GM19099 (cell line): Measurements from ENCODE around the gene PSAPL1.

Experiments
- POLR2A ChIP-seq: IDR thresholded peaks from 3 replicates; pipeline ENCODE4 v1.6.1; 2011; ENCODE audit warnings: low read depth; ENCODE audit not compliant: insufficient read length; ENCODE audit errors: extremely low read depth

PSAPL1 gene, protein sequence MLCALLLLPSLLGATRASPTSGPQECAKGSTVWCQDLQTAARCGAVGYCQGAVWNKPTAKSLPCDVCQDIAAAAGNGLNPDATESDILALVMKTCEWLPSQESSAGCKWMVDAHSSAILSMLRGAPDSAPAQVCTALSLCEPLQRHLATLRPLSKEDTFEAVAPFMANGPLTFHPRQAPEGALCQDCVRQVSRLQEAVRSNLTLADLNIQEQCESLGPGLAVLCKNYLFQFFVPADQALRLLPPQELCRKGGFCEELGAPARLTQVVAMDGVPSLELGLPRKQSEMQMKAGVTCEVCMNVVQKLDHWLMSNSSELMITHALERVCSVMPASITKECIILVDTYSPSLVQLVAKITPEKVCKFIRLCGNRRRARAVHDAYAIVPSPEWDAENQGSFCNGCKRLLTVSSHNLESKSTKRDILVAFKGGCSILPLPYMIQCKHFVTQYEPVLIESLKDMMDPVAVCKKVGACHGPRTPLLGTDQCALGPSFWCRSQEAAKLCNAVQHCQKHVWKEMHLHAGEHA

DNA sequence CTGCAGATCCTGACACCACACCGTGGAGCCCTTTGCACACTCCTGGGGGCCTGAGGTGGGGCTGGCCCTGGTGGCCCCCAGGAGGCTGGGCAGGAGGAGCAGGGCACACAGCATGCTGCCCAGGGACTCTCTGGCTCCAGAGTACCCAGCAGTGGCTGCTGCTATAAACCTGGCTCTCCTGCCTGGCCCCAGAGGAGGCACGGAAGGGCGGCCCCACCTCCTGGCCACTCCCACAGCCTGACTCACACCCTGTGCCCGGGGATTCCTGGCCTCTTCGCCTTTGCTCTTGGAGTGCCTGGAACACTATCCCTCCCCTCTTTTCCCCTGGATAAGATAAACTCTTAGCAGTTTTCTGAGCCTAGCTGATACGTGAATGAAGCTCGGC lies at the start of gene PSAPL1:
Gene PSAPL1 (minus strand): TSS at position 165 of the 385 bp plus-strand sequence. CDS start 51 bp downstream, at position 114.
- TF ChIP-seq POLR2A: no peak

DNA sequence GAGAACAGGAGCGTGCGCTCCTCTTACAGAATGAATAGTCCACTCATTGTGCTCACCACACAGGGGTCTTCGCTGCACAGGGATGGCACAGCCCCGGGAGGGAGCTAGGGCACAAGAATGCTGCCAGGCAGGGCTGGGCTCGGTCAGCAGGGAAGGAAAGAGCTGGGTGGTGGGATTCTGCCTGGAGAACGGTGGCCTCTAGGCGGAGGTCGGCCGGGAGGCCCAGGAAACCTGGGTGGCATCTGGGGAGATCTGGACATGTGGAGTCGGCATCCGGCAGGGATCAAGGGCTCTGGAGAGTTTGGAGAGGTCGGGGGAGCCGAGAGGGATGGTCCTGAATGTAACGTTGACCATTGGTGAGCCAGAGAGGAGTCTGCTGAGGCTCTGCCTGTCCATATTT lies 46.5 kb upstream of the PSAPL1 start:
- TF ChIP-seq POLR2A: no peak

DNA sequence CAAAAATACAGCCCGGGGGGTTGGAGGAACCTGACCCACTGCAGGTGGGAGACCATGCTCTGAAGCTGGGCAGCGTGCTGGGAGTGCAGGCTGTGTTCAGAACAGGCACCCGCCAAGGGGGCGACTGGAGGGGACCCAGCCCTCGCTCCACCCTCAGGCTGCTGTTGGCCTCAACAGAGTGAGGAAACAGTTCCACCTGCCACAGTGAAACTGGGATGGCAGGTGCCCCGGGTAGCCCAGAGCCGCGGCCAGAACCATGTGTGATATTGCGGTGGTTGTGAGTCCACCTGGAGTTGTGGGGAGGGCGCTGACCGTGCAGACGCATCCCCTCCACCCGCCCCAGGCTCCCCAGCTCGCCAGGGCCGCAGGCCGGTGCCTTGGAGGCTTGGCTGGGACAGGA lies 45.7 kb upstream of the PSAPL1 start:
- no peak for TF ChIP-seq POLR2A

DNA sequence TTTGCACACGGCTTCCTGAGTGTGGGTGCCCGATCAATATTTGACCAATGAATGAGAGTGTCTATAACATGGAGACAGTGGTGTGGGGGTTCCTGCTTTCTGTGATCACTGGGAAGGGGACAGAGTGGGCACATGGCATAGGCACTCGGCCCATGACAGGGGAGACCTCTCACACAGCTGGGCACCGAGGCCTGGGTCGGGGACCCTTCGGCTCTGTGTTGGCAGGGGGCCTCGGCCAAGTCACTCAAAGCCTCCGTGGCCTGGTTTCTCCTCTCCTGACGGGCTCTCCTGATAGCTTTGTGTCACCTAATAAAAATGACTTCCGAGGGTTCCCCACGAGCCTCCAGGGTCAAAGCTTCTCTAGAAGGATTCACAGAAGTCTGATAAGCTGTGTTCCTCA lies 43.9 kb upstream of the PSAPL1 start:
- no peak for TF ChIP-seq POLR2A

DNA sequence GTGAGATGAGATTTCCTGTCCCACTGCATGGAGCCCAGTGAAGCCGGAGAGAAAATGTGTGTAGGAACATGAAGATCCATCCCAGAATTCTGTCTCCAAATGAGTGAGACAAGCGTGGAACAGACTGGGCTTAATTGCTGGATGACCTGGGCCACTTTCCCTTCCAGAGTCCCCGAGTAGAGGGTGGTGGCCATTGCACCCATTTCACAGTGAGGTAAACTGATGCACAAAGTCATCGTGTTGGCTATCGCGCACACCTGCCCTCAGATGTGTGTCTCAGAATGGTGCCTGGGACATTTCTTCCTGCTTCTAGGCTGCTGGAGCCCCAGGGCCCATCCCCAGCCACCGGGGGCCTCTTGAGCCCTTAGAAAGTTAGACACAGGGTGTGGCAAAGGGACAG lies 43.0 kb upstream of the PSAPL1 start:
- TF ChIP-seq POLR2A: no peak

DNA sequence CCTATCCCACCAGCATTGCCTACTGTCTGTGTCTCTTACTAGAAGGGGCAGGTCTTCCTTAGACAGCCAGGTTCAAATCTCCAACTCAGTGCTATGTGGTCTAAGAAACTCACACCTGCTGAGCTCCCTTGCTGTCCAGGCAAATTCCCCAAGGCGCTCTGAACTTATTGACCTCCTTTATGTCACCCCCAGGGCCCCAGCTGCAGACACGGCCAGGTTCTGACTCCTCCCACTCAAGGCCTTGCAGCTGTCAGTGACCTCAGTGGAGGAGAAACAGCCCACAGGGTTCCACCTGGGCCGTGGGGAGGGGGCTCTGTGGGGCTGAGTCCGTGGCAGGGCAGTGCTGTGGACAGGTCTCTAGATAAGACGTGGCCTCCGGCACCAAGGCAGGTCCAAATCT lies 42.1 kb upstream of the PSAPL1 start:
- TF ChIP-seq POLR2A: no peak

DNA sequence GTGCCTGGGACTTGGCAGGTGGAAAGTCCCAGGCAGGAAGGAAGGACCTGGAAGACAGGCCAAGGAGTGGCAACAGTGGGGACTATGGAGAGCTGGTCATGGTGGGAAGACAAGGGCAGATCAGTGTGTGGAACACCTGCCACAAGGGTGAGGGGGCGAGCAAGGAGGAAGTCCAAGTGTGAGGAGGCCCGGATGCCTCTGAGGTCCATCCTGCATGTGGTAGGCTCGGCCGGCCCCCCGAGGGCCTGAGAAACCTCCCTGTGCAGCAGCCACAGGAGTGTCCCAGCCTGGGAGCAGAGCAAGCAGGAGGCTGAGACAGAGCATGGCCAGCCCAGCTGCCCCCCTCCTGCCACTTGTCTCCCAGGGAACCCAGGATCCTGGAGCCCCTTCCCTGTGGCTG lies 40.5 kb upstream of the PSAPL1 start:
- no peak for TF ChIP-seq POLR2A

DNA sequence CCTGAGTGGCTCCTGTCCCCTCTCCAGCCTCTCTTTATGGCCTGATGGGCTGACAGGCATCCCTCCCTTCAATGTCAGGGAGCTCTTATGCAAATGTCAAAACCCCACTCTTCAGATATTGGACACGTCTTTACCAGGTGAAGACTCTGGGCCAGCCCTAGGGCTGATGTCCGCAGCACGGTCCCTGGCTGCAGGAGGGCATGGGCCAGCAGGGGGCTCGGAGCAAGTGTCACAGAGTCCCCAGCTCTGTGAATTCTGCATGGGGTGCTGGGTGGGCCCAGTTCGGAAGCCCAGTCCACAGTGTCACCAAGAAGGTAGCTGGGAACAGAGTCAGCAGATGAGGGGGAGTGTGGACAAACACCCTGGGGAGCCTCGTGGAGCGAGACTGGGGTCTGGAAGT lies 39.6 kb upstream of the PSAPL1 start:
- no peak for TF ChIP-seq POLR2A

DNA sequence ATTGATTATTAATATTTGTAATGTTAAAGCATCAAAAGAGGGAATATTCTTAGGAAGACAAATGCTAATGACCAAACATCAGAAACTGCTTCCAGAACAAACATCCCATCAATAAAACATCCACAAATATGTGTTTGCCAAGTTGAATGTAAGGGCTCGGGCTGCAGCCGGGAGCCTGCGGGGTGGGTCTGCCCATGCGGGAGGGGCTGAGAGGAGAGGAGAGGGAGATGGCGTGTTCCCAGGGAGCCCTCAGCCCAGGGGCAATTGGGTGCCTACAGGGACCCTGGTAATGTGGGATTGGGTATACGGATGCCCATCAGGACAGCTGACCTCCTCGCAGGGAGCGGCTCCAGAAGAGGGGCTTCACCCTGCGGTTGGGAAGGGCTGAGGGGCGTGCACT lies 38.4 kb upstream of the PSAPL1 start:
- no peak for TF ChIP-seq POLR2A

DNA sequence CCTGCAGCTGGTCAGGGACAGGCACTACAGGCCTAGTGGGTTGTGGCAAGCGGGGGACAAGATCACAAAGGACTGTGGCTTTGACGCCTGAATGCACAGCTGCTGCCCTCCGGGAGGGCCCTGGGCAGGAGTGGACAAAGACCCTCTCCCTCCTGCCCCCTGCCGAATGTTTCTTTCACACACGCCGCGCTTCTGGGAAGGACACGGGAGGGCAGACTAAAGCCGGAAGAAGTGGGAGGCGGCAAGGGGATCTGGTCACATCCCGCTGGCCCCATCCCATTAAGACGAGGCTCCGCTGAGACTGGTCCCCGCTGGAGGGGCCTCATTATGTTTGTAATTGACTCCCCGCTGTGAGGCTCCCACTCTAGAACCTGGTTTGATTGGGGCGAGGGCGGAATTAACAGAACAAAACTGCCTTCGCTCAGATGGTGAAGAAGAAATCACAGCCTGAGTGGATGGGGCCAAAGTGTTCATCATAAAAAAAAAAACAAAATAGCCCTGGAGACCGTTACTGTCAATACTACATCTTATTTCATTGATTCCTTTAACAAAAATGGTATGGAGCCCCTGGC lies 37.8 kb upstream of the PSAPL1 start:
- no peak for TF ChIP-seq POLR2A

DNA sequence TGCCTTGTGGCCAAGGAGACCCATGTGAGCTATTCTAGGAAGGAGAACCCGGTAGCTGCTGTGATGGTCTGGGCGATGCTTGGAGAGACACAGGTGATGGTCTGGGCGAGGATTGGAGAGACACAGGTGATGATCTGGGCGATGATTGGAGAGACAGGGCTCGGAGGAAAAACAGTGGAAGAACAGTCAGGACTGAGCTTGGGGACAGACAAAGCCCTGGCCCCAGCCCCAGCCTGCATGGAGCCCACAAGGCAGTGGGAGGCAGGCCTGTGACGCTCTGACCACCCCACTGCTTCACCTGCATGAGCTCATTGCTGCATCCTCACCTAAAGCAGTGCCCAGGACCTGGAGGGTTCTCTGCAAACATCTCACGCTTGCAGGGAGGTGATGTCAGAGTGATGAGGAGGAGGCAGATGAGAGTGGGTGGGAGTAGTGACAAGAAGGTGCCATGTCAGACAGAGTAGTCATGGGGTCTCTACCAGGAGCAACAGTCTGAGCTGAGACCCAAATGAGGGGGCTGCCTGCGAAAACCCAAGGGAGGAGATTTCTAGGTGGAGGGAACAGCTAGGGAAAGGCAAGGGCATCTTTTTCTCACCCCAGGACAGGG lies 35.9 kb upstream of the PSAPL1 start:
- no peak for TF ChIP-seq POLR2A

DNA sequence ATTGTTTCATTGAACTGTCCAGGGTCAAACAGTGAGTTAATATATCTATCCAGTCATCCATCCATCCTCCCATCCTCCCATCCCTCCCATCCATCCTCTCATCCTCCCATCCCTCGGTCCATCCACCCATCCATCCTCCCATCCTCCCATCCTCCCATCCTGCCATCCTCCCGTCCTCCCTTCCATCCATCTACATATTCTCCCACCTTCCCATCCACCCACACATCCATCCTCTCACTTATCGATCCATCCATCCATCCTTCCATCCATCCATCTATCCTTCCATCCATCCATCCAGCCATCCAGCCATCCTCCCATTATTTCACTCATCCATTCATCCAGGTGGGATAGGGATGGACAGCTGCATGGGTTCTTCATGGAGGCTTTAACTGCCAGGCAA lies 35.4 kb upstream of the PSAPL1 start:
- no peak for TF ChIP-seq POLR2A

DNA sequence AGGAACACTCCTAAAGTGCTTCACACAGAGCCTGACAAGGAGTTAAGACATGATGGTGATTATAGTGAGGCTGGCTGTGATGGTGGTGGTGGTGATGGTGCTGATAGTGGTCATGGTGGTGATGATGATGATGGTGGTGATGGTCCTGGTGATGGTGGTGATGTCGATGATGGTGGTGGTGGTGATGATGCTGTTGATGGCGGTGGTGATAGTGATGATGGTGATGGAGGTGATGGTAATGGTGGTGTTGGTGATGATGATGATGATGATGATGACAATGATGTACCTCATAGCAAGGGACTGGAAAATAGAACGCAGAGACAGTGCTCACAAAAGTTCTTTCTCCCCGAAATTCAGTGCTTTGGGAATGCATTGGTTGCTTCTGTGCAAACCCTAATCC lies 34.3 kb upstream of the PSAPL1 start:
- no peak for TF ChIP-seq POLR2A

DNA sequence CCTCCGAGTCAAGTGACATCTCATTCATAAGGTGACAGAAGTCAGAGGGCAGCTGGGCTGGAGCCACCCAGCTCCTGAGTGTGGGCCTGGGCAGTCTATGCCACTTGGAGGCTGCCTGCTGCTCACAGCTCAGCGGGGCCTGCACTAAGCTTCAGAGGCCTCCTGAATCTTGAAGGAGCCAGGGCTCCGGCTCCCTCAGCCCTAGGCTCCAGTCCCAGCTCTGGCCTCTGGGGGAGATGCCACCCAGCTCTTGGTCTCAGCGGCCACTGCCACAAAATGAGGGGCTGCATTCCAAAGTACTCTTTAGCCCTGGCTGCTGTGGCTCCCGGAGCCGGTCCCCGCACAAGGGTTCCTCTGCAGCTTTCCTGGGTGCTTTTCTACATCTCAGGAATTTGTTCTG lies 32.7 kb upstream of the PSAPL1 start:
- TF ChIP-seq POLR2A: no peak

DNA sequence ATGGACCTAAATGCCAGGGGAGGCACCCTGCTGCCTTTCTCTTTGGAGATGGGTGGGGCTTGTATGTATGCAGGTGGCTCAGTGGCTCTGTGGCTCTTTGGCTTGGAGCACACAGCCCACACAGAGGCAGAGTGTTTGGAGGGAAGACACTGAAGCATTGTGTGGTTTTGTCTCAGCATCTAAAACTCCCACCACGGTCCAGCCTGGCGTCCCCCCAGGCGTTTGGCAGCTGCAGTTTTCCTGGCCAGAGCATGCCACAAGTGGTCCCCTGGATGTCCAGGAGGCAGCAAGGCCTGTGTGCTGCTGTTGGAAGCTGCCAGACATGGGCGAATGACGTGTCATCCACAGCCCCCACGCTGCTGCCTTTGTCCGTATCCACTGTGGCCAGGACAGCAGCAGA lies 32.2 kb upstream of the PSAPL1 start:
- TF ChIP-seq POLR2A: no peak

DNA sequence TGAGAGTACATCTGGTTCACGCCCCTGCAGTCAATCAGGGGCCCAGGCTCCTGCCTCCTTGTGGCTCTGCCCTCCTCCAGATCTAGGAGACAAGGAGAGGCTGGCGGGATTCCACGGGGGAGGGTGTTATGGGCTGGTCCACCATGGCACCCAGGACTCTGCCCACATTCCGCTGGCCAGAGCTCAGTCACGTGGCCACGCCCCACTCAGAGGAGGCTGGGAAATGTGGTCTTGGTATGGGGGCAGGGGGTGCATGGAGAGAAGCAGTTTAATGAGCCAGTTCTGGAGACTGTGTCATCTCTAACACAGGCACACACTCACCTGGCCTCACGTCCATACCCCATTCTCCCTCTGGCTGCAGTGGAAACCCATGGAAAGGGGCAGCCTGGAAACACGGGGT lies 31.5 kb upstream of the PSAPL1 start:
- no peak for TF ChIP-seq POLR2A

DNA sequence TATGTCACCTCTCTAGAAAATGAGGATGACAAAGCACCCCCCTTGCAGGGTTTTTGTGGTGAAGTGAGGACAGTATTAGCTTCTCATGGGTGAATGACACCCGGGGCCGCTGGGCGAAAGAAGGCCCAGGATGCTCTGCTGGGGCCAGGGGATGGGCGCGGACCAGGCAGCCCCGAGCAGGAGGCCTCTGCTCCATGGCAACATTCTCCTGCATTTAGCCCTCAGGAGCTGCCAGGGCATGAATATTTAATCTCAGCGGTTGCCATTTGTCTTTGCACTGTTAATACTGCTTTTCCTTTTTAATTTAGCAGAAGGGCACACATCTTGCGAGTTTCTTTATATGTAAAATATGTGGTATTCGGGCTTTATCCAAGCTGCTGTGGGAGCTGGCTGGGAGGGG lies 30.3 kb upstream of the PSAPL1 start:
- TF ChIP-seq POLR2A: no peak

DNA sequence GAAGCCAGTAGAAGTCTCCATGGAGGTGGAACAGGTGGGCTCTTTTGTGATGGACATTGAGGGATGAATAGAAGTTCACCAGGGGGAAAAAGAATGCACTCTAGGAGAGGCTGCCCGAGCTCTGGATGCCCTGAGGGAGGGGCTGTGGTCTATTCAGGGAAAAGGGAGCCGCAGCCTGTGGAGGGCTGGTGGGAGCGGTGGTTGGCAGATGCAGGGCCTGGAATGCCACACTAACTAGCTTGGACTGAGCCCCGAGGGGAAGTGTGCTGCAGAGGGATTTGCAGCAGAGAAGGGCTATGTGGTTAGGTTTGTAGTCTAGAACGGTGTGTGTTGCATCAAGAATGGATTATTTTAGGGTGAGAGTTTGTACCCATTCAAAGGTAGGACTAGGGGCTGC lies 29.5 kb upstream of the PSAPL1 start:
- TF ChIP-seq POLR2A: no peak
